Endodermal cell (in vitro differentiated cells): ENCODE measurements around the gene UBL3. TPM values are rescaled to one million over a fixed set of nuclear protein-coding genes. Genes with fewer than 3 reads are reported as not detected.

Experiments
- DNase-seq: peaks from one replicate; pipeline ENCODE4 v3.0.0-alpha.2; 2017
- H3K27ac ChIP-seq: 2 replicates; pipeline ENCODE4 v1.5.1; 2013; ENCODE audit warnings: mild to moderate bottlenecking, low read depth, low read length, moderate library complexity
- H3K27me3 ChIP-seq: 2 replicates; pipeline ENCODE4 v1.6.1; 2013; ENCODE audit warnings: mild to moderate bottlenecking, low read length, moderate library complexity; ENCODE audit not compliant: insufficient read depth, control insufficient read depth, poor library complexity, severe bottlenecking
- H3K36me3 ChIP-seq: 2 replicates; pipeline ENCODE4 v1.7.0; 2013; ENCODE audit warnings: mild to moderate bottlenecking, low read length, moderate library complexity; ENCODE audit not compliant: control insufficient read depth, insufficient read depth
- H3K4me1 ChIP-seq: one replicate; pipeline ENCODE4 v1.7.0; 2013; ENCODE audit warnings: low read length; ENCODE audit not compliant: control insufficient read depth, insufficient read depth
- H3K4me3 ChIP-seq: 2 replicates; pipeline ENCODE4 v1.5.1; 2013; ENCODE audit warnings: mild to moderate bottlenecking, low read length, moderate library complexity
- H3K9ac ChIP-seq: 2 replicates; pipeline ENCODE4 v1.6.1; 2013; ENCODE audit warnings: mild to moderate bottlenecking, low read length, moderate library complexity; ENCODE audit not compliant: poor library complexity, severe bottlenecking; ENCODE audit errors: extremely low read depth
- H3K9me3 ChIP-seq: 2 replicates; pipeline ENCODE4 v1.6.1; 2013; ENCODE audit warnings: mild to moderate bottlenecking, low read length, moderate library complexity; ENCODE audit not compliant: control insufficient read depth
- H3K27ac Mint-ChIP-seq: 2 replicates; pipeline ENCODE4 v1.8.0; 2020; ENCODE audit warnings: mixed read lengths
- H3K27me3 Mint-ChIP-seq: 2 replicates; pipeline ENCODE4 v1.8.0; 2021; ENCODE audit warnings: mild to moderate bottlenecking, mixed read lengths; ENCODE audit not compliant: insufficient read depth
- H3K36me3 Mint-ChIP-seq: 2 replicates; pipeline ENCODE4 v1.8.0; 2020; ENCODE audit warnings: low read depth, mixed read lengths
- H3K4me1 Mint-ChIP-seq: 2 replicates; pipeline ENCODE4 v1.8.0; 2020; ENCODE audit warnings: mixed read lengths
- H3K4me3 Mint-ChIP-seq: 2 replicates; pipeline ENCODE4 v1.8.0; 2020; ENCODE audit warnings: mild to moderate bottlenecking, moderate library complexity, mixed read lengths
- H3K9me3 Mint-ChIP-seq: 2 replicates; pipeline ENCODE4 v1.8.0; 2020; ENCODE audit warnings: mild to moderate bottlenecking, mixed read lengths
- WGBS, 2 experiments: methylation state at CpG; one replicate each; pipeline versions ENCODE4 v1.1.5 to v1.1.7; 2013; ENCODE audit warnings: missing lambda C conversion rate in 2 of 2, mixed read lengths in 1 of 2; ENCODE audit not compliant: insufficient coverage in 1 of 2, insufficient read length in 1 of 2; 5-methylcytosine and 5-hydroxymethylcytosine counted together
- total RNA-seq, 2 donors: library from RNA; stranded (reverse); fragmentation: NEBNext Ultra II Directional in 1 of 2; extraction: Animal tissue kit (Norgen Biotek cat#: 25700) in 1 of 2; gene quantifications; 2 replicates in 1 of 2; 3 replicates in 1 of 2; pipeline ENCODE4 v1.2.1, GENCODE V29; 2021
- TF ChIP-seq, protein P1 (sequence below): fragments of 200-600 bp; sonication (generic); conservative IDR thresholded peaks from 2 replicates; pipeline ENCODE4 v1.5.0; 2021; ENCODE audit warnings: antibody characterized with exemption, mild to moderate bottlenecking

Gene UBL3
- total RNA-seq, 2 donors from 2014 or later, result 16.5 to 22.3 TPM

DNA sequence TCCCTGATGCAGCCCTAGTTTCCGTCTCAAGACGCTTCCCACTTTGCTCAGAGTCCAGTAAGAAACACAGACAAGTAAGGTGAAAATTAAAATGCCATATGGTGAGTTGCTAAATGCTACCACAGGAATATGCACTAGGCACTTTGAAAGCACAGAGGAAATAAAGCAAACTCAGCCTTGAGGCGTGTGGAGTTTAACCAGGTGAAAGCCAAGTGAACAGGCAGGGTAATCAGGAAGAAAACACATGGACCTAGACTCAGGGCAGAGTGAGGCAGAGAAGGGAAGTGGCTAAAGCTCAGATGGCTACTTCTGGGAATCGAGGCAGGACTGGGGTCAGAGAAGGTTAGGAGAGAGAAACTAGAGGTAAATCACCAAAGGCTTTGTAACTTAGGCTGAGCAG, 5.4 kb upstream of the UBL3 start:
- peaks cover 15% of the 10 kb centered on the region for H3K4me1 Mint-ChIP-seq
- no peaks in the 10 kb centered on the region for H3K9me3 Mint-ChIP-seq
- Histone ChIP-seq H3K9me3 (no peaks in the 10 kb centered on the region), H3K4me3 (no peak overlapping the region), H3K27ac (no peak overlapping the region), H3K9ac (no peak overlapping the region), H3K27me3 (no peaks in the 10 kb centered on the region), H3K36me3 (no peaks in the 10 kb centered on the region), H3K4me1 (peaks cover 12% of the 10 kb centered on the region)
- DNase-seq, result no peak
- peak overlapping the region; percentile 37 for H3K27ac Mint-ChIP-seq
- TF ChIP-seq, protein P1, sequence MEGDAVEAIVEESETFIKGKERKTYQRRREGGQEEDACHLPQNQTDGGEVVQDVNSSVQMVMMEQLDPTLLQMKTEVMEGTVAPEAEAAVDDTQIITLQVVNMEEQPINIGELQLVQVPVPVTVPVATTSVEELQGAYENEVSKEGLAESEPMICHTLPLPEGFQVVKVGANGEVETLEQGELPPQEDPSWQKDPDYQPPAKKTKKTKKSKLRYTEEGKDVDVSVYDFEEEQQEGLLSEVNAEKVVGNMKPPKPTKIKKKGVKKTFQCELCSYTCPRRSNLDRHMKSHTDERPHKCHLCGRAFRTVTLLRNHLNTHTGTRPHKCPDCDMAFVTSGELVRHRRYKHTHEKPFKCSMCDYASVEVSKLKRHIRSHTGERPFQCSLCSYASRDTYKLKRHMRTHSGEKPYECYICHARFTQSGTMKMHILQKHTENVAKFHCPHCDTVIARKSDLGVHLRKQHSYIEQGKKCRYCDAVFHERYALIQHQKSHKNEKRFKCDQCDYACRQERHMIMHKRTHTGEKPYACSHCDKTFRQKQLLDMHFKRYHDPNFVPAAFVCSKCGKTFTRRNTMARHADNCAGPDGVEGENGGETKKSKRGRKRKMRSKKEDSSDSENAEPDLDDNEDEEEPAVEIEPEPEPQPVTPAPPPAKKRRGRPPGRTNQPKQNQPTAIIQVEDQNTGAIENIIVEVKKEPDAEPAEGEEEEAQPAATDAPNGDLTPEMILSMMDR, result no peak
- 90 to 97% methylated on average over 4 of the region's 4 CpGs for WGBS, 2 experiments
- no peaks in the 10 kb centered on the region for H3K36me3 Mint-ChIP-seq
- no peaks in the 10 kb centered on the region for H3K27me3 Mint-ChIP-seq
- H3K4me3 Mint-ChIP-seq, result no peak overlapping the region

DNA sequence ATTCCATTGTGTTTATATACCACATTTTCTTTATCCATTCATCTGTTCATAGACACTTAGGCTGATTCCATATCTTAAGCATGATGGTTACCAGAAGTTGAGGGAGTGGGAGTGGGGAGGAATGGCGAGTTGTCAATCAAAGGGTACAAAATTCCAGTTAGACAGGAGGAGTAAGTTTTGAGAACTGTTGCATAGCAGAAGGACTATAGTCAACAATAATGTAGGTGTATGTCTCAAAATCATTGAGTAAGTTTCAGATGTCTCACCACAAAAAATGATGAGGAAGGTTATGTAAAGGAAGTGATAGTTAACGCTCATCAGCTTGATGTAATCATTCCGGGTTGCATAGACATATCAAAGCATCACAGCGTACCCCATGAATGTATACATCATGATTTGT, 4.6 kb upstream of the UBL3 start:
- Histone ChIP-seq H3K4me1 (peaks cover 12% of the 10 kb centered on the region), H3K9me3 (no peaks in the 10 kb centered on the region), H3K27ac (no peak overlapping the region), H3K36me3 (no peaks in the 10 kb centered on the region), H3K9ac (no peak overlapping the region), H3K4me3 (no peak overlapping the region), H3K27me3 (no peaks in the 10 kb centered on the region)
- TF ChIP-seq, protein P1, result no peak
- H3K27me3 Mint-ChIP-seq, result no peaks in the 10 kb centered on the region
- no peaks in the 10 kb centered on the region for H3K9me3 Mint-ChIP-seq
- H3K4me3 Mint-ChIP-seq, result no peak overlapping the region
- WGBS, 2 experiments, result 83 to 97% methylated on average over 2 to 3 of the region's 4 CpGs
- peaks cover 17% of the 10 kb centered on the region for H3K4me1 Mint-ChIP-seq
- no peak for DNase-seq
- no peak overlapping the region for H3K27ac Mint-ChIP-seq
- no peaks in the 10 kb centered on the region for H3K36me3 Mint-ChIP-seq

DNA sequence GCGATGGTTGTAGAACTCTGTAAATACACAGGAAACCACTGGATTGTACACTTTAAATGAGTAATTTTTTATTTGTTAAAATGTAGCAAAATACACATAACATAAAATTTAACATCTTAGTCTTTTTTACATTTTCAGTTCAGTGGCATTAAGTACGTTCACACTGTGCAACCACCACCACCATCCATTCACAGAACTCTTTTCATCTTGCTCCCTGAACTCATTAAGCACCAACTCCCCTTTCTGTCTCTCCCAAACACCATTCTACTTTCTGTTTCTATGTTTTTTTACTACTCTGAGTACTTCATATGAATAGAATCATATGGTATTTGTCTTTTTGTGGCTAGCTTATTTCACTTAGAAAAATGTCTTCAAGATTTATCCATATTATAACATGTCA, 2.7 kb upstream of the UBL3 start:
- TF ChIP-seq, protein P1, result no peak
- no peak overlapping the region for H3K27ac Mint-ChIP-seq
- Histone ChIP-seq H3K27ac (no peak overlapping the region), H3K36me3 (no peaks in the 10 kb centered on the region), H3K27me3 (no peaks in the 10 kb centered on the region), H3K4me1 (peaks cover 12% of the 10 kb centered on the region), H3K9ac (no peak overlapping the region), H3K4me3 (no peak overlapping the region), H3K9me3 (no peaks in the 10 kb centered on the region)
- no peaks in the 10 kb centered on the region for H3K36me3 Mint-ChIP-seq
- no peaks in the 10 kb centered on the region for H3K27me3 Mint-ChIP-seq
- DNase-seq, result no peak
- H3K9me3 Mint-ChIP-seq, result no peaks in the 10 kb centered on the region
- WGBS, 2 experiments, result 100% methylated on average over 2 of the region's 2 CpGs
- H3K4me3 Mint-ChIP-seq, result no peak overlapping the region
- H3K4me1 Mint-ChIP-seq, result peaks cover 17% of the 10 kb centered on the region
